ENCODE results near the gene CMYA5. TPM values are rescaled to one million over a fixed set of nuclear protein-coding genes. Genes with fewer than 3 reads are reported as not detected.

Gene CMYA5
- total and polyA plus RNA-seq, 5 experiments from 2014 or later: 0.06 to 0.31 (median 0.22) TPM; not detected in 1

- ATAC-seq: no peak
- Mint-ChIP-seq H3K36me3 (peaks cover 0 to 2% (median 0%) of the 10 kb centered on the region in 3 donors), H3K4me3 (no peak overlapping the region), H3K9me3 (peaks cover 0 to 17% (median 0%) of the 10 kb centered on the region in 9 donors), H3K27me3 (peaks cover 6 to 39% (median 16%) of the 10 kb centered on the region in 5 donors), H3K27ac (no peak overlapping the region), H3K4me1 (peaks cover 32 to 59% (median 45%) of the 10 kb centered on the region in 4 donors)
- POLR2A ChIA-PET: no interaction called here
- DNase-seq: no peak
Measured at GRCh38 chr5:79738349-79738748, 48.7 kb downstream of the CMYA5 start.

GRCh38 chr5:79742549-79743136 is 53.0 kb downstream of the CMYA5 start:
- H3K9me3 Mint-ChIP-seq: peaks cover 0 to 10% (median 0%) of the 10 kb centered on the region in 9 donors
- ATAC-seq: no peak
- H3K4me1 Mint-ChIP-seq: peaks cover 5 to 23% (median 16%) of the 10 kb centered on the region in 4 donors
- POLR2A ChIA-PET: no interaction called here
- peaks cover 0 to 2% (median 0%) of the 10 kb centered on the region in 3 donors for H3K36me3 Mint-ChIP-seq
- no peak overlapping the region for H3K27ac Mint-ChIP-seq
- DNase-seq: no peak
- peak overlapping the region in 1 of 10 donors; percentile 55 for H3K4me3 Mint-ChIP-seq
- peaks cover 7 to 32% (median 10%) of the 10 kb centered on the region in 5 donors for H3K27me3 Mint-ChIP-seq

- ATAC-seq (no peak), DNase-seq (no peak)
- POLR2A ChIA-PET: no interaction called here
- H3K4me3 Mint-ChIP-seq: no peak overlapping the region
- H3K9me3 Mint-ChIP-seq: peaks cover 0 to 1% (median 0%) of the 10 kb centered on the region in 9 donors
- H3K27me3 Mint-ChIP-seq: peaks cover 6 to 23% (median 12%) of the 10 kb centered on the region in 5 donors
- no peak overlapping the region for H3K27ac Mint-ChIP-seq
- peaks cover 0 to 12% (median 5%) of the 10 kb centered on the region in 4 donors for H3K4me1 Mint-ChIP-seq
- peaks cover 0 to 2% (median 0%) of the 10 kb centered on the region in 3 donors for H3K36me3 Mint-ChIP-seq
Measured at GRCh38 chr5:79743846-79744605, 54.4 kb downstream of the CMYA5 start.

GRCh38 chr5:79745255-79745654 is 55.6 kb downstream of the CMYA5 start:
- H3K27me3 Mint-ChIP-seq: peaks cover 9 to 31% (median 15%) of the 10 kb centered on the region in 5 donors
- ATAC-seq: no peak
- POLR2A ChIA-PET: interaction anchor here (1.0 kb wide), 1 partner anchor 13 kb away, joined by 3 read pairs; no protein-coding TSS in a partner anchor
- peaks cover 0 to 1% (median 0%) of the 10 kb centered on the region in 9 donors for H3K9me3 Mint-ChIP-seq
- peaks cover 0 to 1% (median 0%) of the 10 kb centered on the region in 3 donors for H3K36me3 Mint-ChIP-seq
- no peak overlapping the region for H3K4me3 Mint-ChIP-seq
- no peak overlapping the region for H3K27ac Mint-ChIP-seq
- H3K4me1 Mint-ChIP-seq: peaks cover 0 to 12% (median 5%) of the 10 kb centered on the region in 4 donors
- DNase-seq: no peak

GRCh38 chr5:79746642-79747569 is 57.3 kb downstream of the CMYA5 start:
- Mint-ChIP-seq H3K9me3 (peaks cover 0 to 1% (median 0%) of the 10 kb centered on the region in 9 donors), H3K27me3 (peaks cover 12 to 45% (median 21%) of the 10 kb centered on the region in 5 donors), H3K4me3 (no peak overlapping the region), H3K36me3 (peaks cover 0 to 1% (median 0%) of the 10 kb centered on the region in 3 donors), H3K4me1 (peaks cover 0 to 6% (median 4%) of the 10 kb centered on the region in 4 donors), H3K27ac (no peak overlapping the region)
- ATAC-seq (no peak), DNase-seq (no peak)
- POLR2A ChIA-PET: no interaction called here

- ATAC-seq: no peak
- H3K36me3 Mint-ChIP-seq: peaks cover 0 to 3% (median 0%) of the 10 kb centered on the region in 3 donors
- POLR2A ChIA-PET: no interaction called here
- DNase-seq: no peak
- no peak overlapping the region for H3K27ac Mint-ChIP-seq
- H3K9me3 Mint-ChIP-seq: no peaks in the 10 kb centered on the region
- peaks cover 0 to 5% (median 1%) of the 10 kb centered on the region in 4 donors for H3K4me1 Mint-ChIP-seq
- H3K27me3 Mint-ChIP-seq: peaks cover 7 to 38% (median 17%) of the 10 kb centered on the region in 5 donors
- no peak overlapping the region for H3K4me3 Mint-ChIP-seq
Measured at GRCh38 chr5:79750611-79751510, 61.2 kb downstream of the CMYA5 start.

- POLR2A ChIA-PET: no interaction called here
- Mint-ChIP-seq H3K27me3 (peaks cover 5 to 38% (median 15%) of the 10 kb centered on the region in 5 donors), H3K4me1 (peaks cover 2 to 12% (median 7%) of the 10 kb centered on the region in 4 donors), H3K4me3 (no peak overlapping the region), H3K36me3 (peaks cover 0 to 3% (median 0%) of the 10 kb centered on the region in 3 donors), H3K9me3 (no peaks in the 10 kb centered on the region), H3K27ac (no peak overlapping the region)
- no peak for ATAC-seq
- DNase-seq: no peak
Measured at GRCh38 chr5:79753092-79753491, 63.5 kb downstream of the CMYA5 start.

- H3K4me1 Mint-ChIP-seq: peaks cover 2 to 12% (median 7%) of the 10 kb centered on the region in 4 donors
- H3K27ac Mint-ChIP-seq: no peak overlapping the region
- H3K9me3 Mint-ChIP-seq: no peaks in the 10 kb centered on the region
- DNase-seq (no peak), ATAC-seq (no peak)
- H3K36me3 Mint-ChIP-seq: peaks cover 0 to 3% (median 0%) of the 10 kb centered on the region in 3 donors
- POLR2A ChIA-PET: no interaction called here
- no peak overlapping the region for H3K4me3 Mint-ChIP-seq
- peaks cover 3 to 38% (median 13%) of the 10 kb centered on the region in 5 donors for H3K27me3 Mint-ChIP-seq
Measured at GRCh38 chr5:79753877-79754645, 64.4 kb downstream of the CMYA5 start.

- Mint-ChIP-seq H3K27me3 (peaks cover 3 to 32% (median 9%) of the 10 kb centered on the region in 5 donors), H3K9me3 (no peaks in the 10 kb centered on the region), H3K4me1 (peaks cover 2 to 12% (median 7%) of the 10 kb centered on the region in 4 donors), H3K4me3 (no peak overlapping the region), H3K27ac (no peak overlapping the region), H3K36me3 (peaks cover 0 to 2% (median 0%) of the 10 kb centered on the region in 3 donors)
- POLR2A ChIA-PET: no interaction called here
- ATAC-seq (no peak), DNase-seq (no peak)
Measured at GRCh38 chr5:79754865-79755555, 65.4 kb downstream of the CMYA5 start.

GRCh38 chr5:79756076-79756475 is 66.4 kb downstream of the CMYA5 start:
- H3K36me3 Mint-ChIP-seq: peaks cover 0 to 2% (median 0%) of the 10 kb centered on the region in 3 donors
- POLR2A ChIA-PET: no interaction called here
- no peak for ATAC-seq
- DNase-seq: no peak
- H3K27me3 Mint-ChIP-seq: peaks cover 3 to 21% (median 6%) of the 10 kb centered on the region in 5 donors
- peaks cover 2 to 12% (median 7%) of the 10 kb centered on the region in 4 donors for H3K4me1 Mint-ChIP-seq
- peak overlapping the region in 2 of 10 donors; percentile 29 to 79 for H3K27ac Mint-ChIP-seq
- H3K9me3 Mint-ChIP-seq: no peaks in the 10 kb centered on the region
- peak overlapping the region in 2 of 10 donors; percentile 37 to 42 for H3K4me3 Mint-ChIP-seq

All from naive thymus-derived CD8-positive, alpha-beta T cell (primary cell).